OCI-LY7 (cell line): ENCODE data around the gene LPO. TPM values are rescaled to one million over a fixed set of nuclear protein-coding genes. Genes with fewer than 3 reads are reported as not detected.

Source experiments
- BruUV-seq: library from RNA; stranded (reverse); fragments of 400-500 nt; replicated peaks from 2 replicates; lab custom pipeline; 2021; lab: Mats Ljungman, UMichigan
- CTCF ChIA-PET: fragments of 300-600 bp; sonication (Branson Sonifier 250); formaldehyde crosslinking; loops from one replicate; lab custom pipeline; 2022; ENCODE audit warnings: antibody characterized with exemption; ENCODE audit not compliant: unreplicated experiment; lab: Charles Lee
- POLR2A ChIA-PET: fragments of 300-600 bp; sonication (Branson Sonifier 250); formaldehyde crosslinking; loops from one replicate; lab custom pipeline; 2022; ENCODE audit warnings: antibody characterized with exemption; lab: Charles Lee
- DNase-seq: peaks from one replicate; pipeline ENCODE4 v3.0.0-alpha.2; 2015; ENCODE audit warnings: low spot score
- H2AFZ ChIP-seq: fragments of 200-600 bp; sonication (generic), shearing (Covaris generic); 2 replicates; pipeline ENCODE4 v1.6.1; 2014; ENCODE audit warnings: mild to moderate bottlenecking, antibody characterized with exemption, low read length, moderate library complexity
- H3K27ac ChIP-seq: fragments of 200-600 bp; sonication (generic); 2 replicates; pipeline ENCODE4 v1.5.1; 2014; ENCODE audit warnings: mixed run types, low read depth, mild to moderate bottlenecking, moderate library complexity, low read length, inconsistent platforms; ENCODE audit not compliant: poor library complexity, severe bottlenecking
- H3K36me3 ChIP-seq: fragments of 200-600 bp; sonication (generic); 2 replicates; pipeline ENCODE4 v1.6.1; 2014; ENCODE audit warnings: mild to moderate bottlenecking, antibody characterized with exemption, low read length, moderate library complexity, mixed read lengths; ENCODE audit not compliant: insufficient read depth
- H3K4me1 ChIP-seq: fragments of 200-600 bp; sonication (generic); 2 replicates; pipeline ENCODE4 v1.5.1; 2014; ENCODE audit warnings: mild to moderate bottlenecking, low read length; ENCODE audit not compliant: insufficient read depth, poor library complexity, severe bottlenecking
- H3K4me2 ChIP-seq: fragments of 200-600 bp; sonication (generic); 2 replicates; pipeline ENCODE4 v1.6.1; 2014; ENCODE audit warnings: mild to moderate bottlenecking, low read length
- H3K4me3 ChIP-seq: fragments of 200-600 bp; sonication (generic); 2 replicates; pipeline ENCODE4 v1.5.1; 2014; ENCODE audit warnings: mild to moderate bottlenecking, low read depth, low read length; ENCODE audit not compliant: poor library complexity, severe bottlenecking
- H3K79me2 ChIP-seq: fragments of 200-600 bp; sonication (generic); 2 replicates; pipeline ENCODE4 v1.6.1; 2016; ENCODE audit warnings: low read depth, mild to moderate bottlenecking, low read length, moderate library complexity, mixed read lengths; ENCODE audit not compliant: insufficient read depth
- H3K9me2 ChIP-seq: fragments of 200-600 bp; sonication (generic); 2 replicates; pipeline ENCODE4 v1.6.1; 2016; ENCODE audit warnings: mild to moderate bottlenecking, low read length, mixed read lengths; ENCODE audit not compliant: insufficient read depth
- H3K9me3 ChIP-seq: fragments of 200-600 bp; sonication (generic); 2 replicates; pipeline ENCODE4 v1.6.1; 2014; ENCODE audit warnings: mild to moderate bottlenecking, mixed run types, low read length, mixed read lengths
- H4K20me1 ChIP-seq: fragments of 200-600 bp; sonication (generic); 2 replicates; pipeline ENCODE4 v1.6.1; 2014; ENCODE audit warnings: mild to moderate bottlenecking, antibody characterized with exemption, low read length, moderate library complexity, mixed read lengths; ENCODE audit not compliant: insufficient read depth
- EZH2phosphoT487 ChIP-seq: fragments of 200-600 bp; sonication (generic); IDR thresholded peaks from 2 replicates; pipeline ENCODE4 v1.6.1; 2018; ENCODE audit warnings: low read depth, borderline replicate concordance, mild to moderate bottlenecking, mixed run types, antibody characterized with exemption, low read length, moderate library complexity, mixed read lengths
- intact Hi-C: fragments of 100-400 bp; cut with micrococcal nuclease; formaldehyde crosslinking; loops from one replicate; pipeline ENCODE4 v1.10.0; 2022; ENCODE audit not compliant: unreplicated experiment
- total RNA-seq, 2 experiments: library from RNA; depleted of rRNA in 1 of 2; stranded (reverse); fragments of >200 nt in 1 of 2; shearing (Covaris generic) in 1 of 2; gene quantifications; 2 replicates each; pipeline ENCODE4 v1.2.3, GENCODE V29; 2014 to 2022
- TF ChIP-seq, protein P1 (sequence below): fragments of 200-600 bp; sonication (generic); conservative IDR thresholded peaks from 2 replicates; pipeline ENCODE4 v1.5.1; 2014; ENCODE audit warnings: mild to moderate bottlenecking, antibody characterized with exemption, low read length, moderate library complexity, mixed read lengths

LPO gene
- total RNA-seq, 2 experiments from 2014 or later = not detected

DNA sequence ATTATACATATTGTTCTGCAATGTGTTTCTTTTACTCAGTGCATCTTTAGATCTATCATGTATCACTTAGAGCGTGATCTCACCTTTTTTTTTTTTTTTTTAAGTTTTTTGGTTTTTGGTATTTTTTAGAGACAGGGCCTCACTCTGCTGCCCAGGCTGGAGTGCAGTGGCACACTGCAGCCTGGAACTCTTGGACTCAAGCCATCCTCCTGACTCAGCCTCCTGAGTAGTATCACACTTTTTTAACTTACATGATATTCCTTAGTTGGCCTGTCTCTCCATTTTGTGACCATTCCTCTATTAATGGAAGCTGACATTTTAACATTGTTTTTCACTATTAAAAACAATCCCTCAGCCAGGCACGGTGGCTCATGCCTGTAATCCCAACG lies 47.0 kb downstream of the LPO start:
- TF ChIP-seq, protein P1, sequence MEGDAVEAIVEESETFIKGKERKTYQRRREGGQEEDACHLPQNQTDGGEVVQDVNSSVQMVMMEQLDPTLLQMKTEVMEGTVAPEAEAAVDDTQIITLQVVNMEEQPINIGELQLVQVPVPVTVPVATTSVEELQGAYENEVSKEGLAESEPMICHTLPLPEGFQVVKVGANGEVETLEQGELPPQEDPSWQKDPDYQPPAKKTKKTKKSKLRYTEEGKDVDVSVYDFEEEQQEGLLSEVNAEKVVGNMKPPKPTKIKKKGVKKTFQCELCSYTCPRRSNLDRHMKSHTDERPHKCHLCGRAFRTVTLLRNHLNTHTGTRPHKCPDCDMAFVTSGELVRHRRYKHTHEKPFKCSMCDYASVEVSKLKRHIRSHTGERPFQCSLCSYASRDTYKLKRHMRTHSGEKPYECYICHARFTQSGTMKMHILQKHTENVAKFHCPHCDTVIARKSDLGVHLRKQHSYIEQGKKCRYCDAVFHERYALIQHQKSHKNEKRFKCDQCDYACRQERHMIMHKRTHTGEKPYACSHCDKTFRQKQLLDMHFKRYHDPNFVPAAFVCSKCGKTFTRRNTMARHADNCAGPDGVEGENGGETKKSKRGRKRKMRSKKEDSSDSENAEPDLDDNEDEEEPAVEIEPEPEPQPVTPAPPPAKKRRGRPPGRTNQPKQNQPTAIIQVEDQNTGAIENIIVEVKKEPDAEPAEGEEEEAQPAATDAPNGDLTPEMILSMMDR = no peak
- no peak for TF ChIP-seq EZH2phosphoT487
- Histone ChIP-seq H3K4me3 (no peak overlapping the region), H3K27ac (no peak overlapping the region), H3K79me2 (no peaks in the 10 kb centered on the region), H4K20me1 (no peaks in the 10 kb centered on the region), H3K4me1 (no peaks in the 10 kb centered on the region), H3K36me3 (no peaks in the 10 kb centered on the region), H3K9me3 (no peaks in the 10 kb centered on the region), H3K9me2 (no peaks in the 10 kb centered on the region), H3K4me2 (no peak overlapping the region), H2AFZ (no peak overlapping the region)
- no peak for DNase-seq
- no TSS peak for BruUV-seq
- intact Hi-C loops = no loop called here
- ChIA-PET CTCF (no interaction called here), POLR2A (interaction anchor here (0.5 to 0.7 kb wide), 4 partner anchors 13 to 1252 kb away, joined by 3 to 5 read pairs (median 5); no protein-coding TSS in a partner anchor)

DNA sequence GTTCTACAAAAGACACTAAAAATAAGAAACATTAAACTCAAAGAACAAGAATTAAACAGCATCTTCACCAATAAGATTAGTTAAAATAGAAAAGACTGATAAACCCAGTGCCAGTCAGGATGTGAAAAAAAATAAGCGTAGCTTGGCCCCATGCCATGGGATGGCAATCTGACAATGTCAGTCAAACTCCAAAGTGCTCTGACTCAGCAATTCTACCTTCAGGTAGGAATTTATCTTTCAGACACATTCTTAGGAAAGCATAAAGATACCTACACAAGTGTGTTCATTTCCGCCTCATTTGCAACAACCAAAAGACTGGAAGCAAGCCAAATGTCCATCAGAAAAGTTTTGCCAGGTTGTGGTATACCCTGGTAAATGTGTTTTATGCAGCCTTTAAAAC lies 51.5 kb downstream of the LPO start:
- Histone ChIP-seq H3K4me3 (no peak overlapping the region), H3K36me3 (no peaks in the 10 kb centered on the region), H3K79me2 (no peaks in the 10 kb centered on the region), H3K9me3 (no peaks in the 10 kb centered on the region), H3K4me2 (no peak overlapping the region), H2AFZ (no peak overlapping the region), H3K9me2 (no peaks in the 10 kb centered on the region), H3K4me1 (no peaks in the 10 kb centered on the region), H3K27ac (no peak overlapping the region), H4K20me1 (no peaks in the 10 kb centered on the region)
- TF ChIP-seq, protein P1 = no peak
- TF ChIP-seq EZH2phosphoT487 = no peak
- ChIA-PET CTCF (no interaction called here), POLR2A (no interaction called here)
- DNase-seq = no peak
- no TSS peak for BruUV-seq
- intact Hi-C loops = no loop called here

DNA sequence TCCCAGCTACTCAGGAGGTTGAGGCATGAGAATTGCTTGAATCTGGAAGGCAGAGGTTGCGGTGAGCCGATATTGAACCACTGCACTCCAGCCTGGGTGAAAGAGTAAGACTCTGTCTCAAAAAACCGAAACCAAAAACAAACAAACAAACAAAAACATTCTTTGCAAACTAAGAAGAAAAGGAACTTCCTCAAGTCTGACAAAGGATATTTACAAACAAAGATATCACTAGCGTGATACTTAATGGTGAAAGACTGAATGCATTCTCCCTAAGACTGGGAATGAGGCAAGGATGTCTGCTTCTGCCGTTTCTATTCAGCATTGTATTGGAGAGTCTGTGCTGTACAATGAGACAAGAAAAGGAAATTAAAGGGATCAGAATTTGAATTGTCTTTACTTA lies 52.9 kb downstream of the LPO start:
- Histone ChIP-seq H3K9me3 (no peaks in the 10 kb centered on the region), H3K4me1 (no peaks in the 10 kb centered on the region), H3K4me2 (no peak overlapping the region), H3K36me3 (no peaks in the 10 kb centered on the region), H3K27ac (no peak overlapping the region), H3K9me2 (no peaks in the 10 kb centered on the region), H2AFZ (no peak overlapping the region), H3K79me2 (no peaks in the 10 kb centered on the region), H4K20me1 (no peaks in the 10 kb centered on the region), H3K4me3 (no peak overlapping the region)
- ChIA-PET POLR2A (no interaction called here), CTCF (no interaction called here)
- intact Hi-C loops = no loop called here
- no peak for TF ChIP-seq EZH2phosphoT487
- TF ChIP-seq, protein P1 = no peak
- no TSS peak for BruUV-seq
- no peak for DNase-seq
